Measurements from ENCODE around the gene PLA2G6.

DNA sequence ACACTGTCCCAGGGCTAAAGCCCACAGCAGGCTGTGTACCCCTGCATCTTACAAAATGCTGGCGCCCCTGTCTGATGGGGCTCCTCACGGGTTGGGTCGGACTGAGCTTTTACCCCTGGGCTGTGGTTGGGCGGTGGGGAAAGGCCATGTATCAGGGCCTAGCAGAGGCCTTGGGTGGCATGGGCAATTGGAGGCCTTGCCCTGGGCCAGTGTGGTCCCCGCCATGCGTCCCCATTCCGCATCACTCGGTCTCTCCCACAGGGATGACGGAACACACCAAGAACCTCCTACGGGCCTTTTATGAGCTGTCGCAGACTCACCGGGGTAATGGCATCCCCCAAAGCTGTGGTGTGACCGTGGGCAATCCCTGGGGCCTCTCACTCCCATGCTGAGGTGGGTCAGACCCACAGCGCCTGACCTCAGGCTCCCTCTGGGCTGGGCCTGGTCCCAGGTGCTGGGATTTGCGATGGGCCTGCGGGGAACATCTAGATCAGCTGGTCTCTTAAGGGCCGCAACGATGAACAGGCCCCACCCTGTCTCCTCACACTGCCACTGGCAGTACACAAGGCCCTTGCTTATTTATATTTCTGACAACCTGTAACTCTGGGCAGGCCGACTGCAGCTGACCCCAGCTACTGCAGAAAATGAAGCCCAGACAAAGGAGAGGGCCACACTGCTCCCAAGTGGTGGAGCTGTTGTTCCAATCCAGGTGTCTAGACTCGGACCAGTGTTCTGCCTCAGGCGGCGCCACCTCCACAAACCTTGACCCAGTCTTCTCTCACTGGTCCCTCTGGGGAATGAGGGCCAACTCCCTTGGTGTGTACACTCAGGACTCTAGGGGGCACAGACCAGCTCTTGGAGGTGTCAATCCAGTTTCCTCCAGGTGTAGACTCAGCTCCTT, 110.0 kb downstream of the PLA2G6 start:
- TF ChIP-seq EP300 (IDR thresholded peaks at IDR 0.05; ENCODE audit: borderline replicate concordance in 1 of 2, low read depth in 2 of 2, low read length in 2 of 2), result no peak
- TF ChIP-seq POLR2AphosphoS5 (IDR thresholded peaks at IDR 0.05; ENCODE audit: low read depth, low read length), result no peak
- no peak for TF ChIP-seq TAF1 (IDR thresholded peaks at IDR 0.05; ENCODE audit: low read depth, low read length)
- TF ChIP-seq CREB1 (IDR thresholded peaks at IDR 0.05), result no peak
- no peak for TF ChIP-seq EGR1 (IDR thresholded peaks at IDR 0.05; ENCODE audit: borderline replicate concordance, low read depth, low read length)
- TF ChIP-seq POLR2A (IDR thresholded peaks at IDR 0.05; ENCODE audit: control extremely low read depth in 1 of 2, low read depth in 2 of 2, low read length in 2 of 2), result no peak
- TF ChIP-seq JUN (IDR thresholded peaks at IDR 0.05; ENCODE audit: low read depth, low read length), result no peak
- TF ChIP-seq EZH2 (IDR thresholded peaks at IDR 0.05; ENCODE audit: low read depth, low read length, severe bottlenecking), result no peak
- TF ChIP-seq, protein P1, sequence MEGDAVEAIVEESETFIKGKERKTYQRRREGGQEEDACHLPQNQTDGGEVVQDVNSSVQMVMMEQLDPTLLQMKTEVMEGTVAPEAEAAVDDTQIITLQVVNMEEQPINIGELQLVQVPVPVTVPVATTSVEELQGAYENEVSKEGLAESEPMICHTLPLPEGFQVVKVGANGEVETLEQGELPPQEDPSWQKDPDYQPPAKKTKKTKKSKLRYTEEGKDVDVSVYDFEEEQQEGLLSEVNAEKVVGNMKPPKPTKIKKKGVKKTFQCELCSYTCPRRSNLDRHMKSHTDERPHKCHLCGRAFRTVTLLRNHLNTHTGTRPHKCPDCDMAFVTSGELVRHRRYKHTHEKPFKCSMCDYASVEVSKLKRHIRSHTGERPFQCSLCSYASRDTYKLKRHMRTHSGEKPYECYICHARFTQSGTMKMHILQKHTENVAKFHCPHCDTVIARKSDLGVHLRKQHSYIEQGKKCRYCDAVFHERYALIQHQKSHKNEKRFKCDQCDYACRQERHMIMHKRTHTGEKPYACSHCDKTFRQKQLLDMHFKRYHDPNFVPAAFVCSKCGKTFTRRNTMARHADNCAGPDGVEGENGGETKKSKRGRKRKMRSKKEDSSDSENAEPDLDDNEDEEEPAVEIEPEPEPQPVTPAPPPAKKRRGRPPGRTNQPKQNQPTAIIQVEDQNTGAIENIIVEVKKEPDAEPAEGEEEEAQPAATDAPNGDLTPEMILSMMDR (IDR thresholded peaks at IDR 0.05; ENCODE audit: control extremely low read depth in 1 of 3, insufficient read depth in 1 of 3, low read depth in 1 of 3, low read length in 3 of 3), result no peak
- TF ChIP-seq TBP (IDR thresholded peaks at IDR 0.05; ENCODE audit: low read depth, low read length), result no peak
- TF ChIP-seq NRF1 (IDR thresholded peaks at IDR 0.05; ENCODE audit: low read depth, low read length), result no peak
- no peak for TF ChIP-seq CHD1 (IDR thresholded peaks at IDR 0.05; ENCODE audit: low read depth, low read length)
- no peak for TF ChIP-seq RAD21 (IDR thresholded peaks at IDR 0.05 in 1 of 2, conservative IDR thresholded peaks at IDR 0.05 in 1 of 2; ENCODE audit: low read depth in 2 of 2, low read length in 2 of 2)
- TF ChIP-seq, protein P2, sequence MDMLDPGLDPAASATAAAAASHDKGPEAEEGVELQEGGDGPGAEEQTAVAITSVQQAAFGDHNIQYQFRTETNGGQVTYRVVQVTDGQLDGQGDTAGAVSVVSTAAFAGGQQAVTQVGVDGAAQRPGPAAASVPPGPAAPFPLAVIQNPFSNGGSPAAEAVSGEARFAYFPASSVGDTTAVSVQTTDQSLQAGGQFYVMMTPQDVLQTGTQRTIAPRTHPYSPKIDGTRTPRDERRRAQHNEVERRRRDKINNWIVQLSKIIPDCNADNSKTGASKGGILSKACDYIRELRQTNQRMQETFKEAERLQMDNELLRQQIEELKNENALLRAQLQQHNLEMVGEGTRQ (IDR thresholded peaks at IDR 0.05; ENCODE audit: low read length), result no peak
